AG10803 (cell line): ENCODE data around the gene ZNF180.

Experiments used
- DNase-seq: peaks from one replicate; pipeline ENCODE4 v3.0.0; 2010; ENCODE audit warnings: low read depth
- H3K4me3 ChIP-seq: 2 replicates; pipeline ENCODE4 v1.5.1; 2011; ENCODE audit warnings: mild to moderate bottlenecking, low read length, control low read depth
- CTCF ChIP-seq: conservative IDR thresholded peaks from 2 replicates; pipeline ENCODE4 v1.5.1; 2011; ENCODE audit warnings: mild to moderate bottlenecking, low read length, control low read depth, inconsistent platforms

The ZNF180 gene

GRCh38 chr19:44499962-44500949, at the start of gene ZNF180:
TSS of gene ZNF180 (minus strand) at chr19:44500522. CDS start at chr19:44497334, 3,188 bp downstream.
- peak; percentile 91 for DNase-seq
- TF ChIP-seq CTCF = peak; percentile 41
- peak within 1 kb of the TSS; percentile 96 for H3K4me3 ChIP-seq

- H3K4me3 ChIP-seq = no peak overlapping the region
- no peak for TF ChIP-seq CTCF
- DNase-seq = no peak
These were observed 49.2 kb upstream of the ZNF180 start for GRCh38 chr19:44549507-44549906.

GRCh38 chr19:44548736-44549135, 48.4 kb upstream of the ZNF180 start:
- peak; percentile 51 for DNase-seq
- TF ChIP-seq CTCF = no peak
- H3K4me3 ChIP-seq = no peak overlapping the region

- TF ChIP-seq CTCF = no peak
- no peak overlapping the region for H3K4me3 ChIP-seq
- DNase-seq = no peak
These were observed 43.7 kb upstream of the ZNF180 start for GRCh38 chr19:44544031-44544430.

- DNase-seq = no peak
- TF ChIP-seq CTCF = no peak
- no peak overlapping the region for H3K4me3 ChIP-seq
These were observed 42.3 kb upstream of the ZNF180 start for GRCh38 chr19:44542671-44543070.

- no peak overlapping the region for H3K4me3 ChIP-seq
- no peak for DNase-seq
- no peak for TF ChIP-seq CTCF
These were observed 40.4 kb upstream of the ZNF180 start for GRCh38 chr19:44540736-44541135.

GRCh38 chr19:44539991-44540390, 39.7 kb upstream of the ZNF180 start:
- TF ChIP-seq CTCF = no peak
- DNase-seq = no peak
- no peak overlapping the region for H3K4me3 ChIP-seq
